H1 (cell line): Measurements from ENCODE around the gene LDLRAP1.

Experiments
- CTCF ChIP-seq, 3 experiments: IDR thresholded peaks; 1 replicate in 2 of 3; 2 replicates in 1 of 3; pipeline versions ENCODE4 v1.5.1 to v1.6.1; 2011; ENCODE audit warnings: low read length in 3 of 3, mild to moderate bottlenecking in 3 of 3, inconsistent platforms in 2 of 3, low read depth in 1 of 3, moderate library complexity in 1 of 3; ENCODE audit not compliant: insufficient read depth in 1 of 3; ENCODE audit errors: control extremely low read depth in 1 of 3
- EZH2 ChIP-seq: fragments of 200-600 bp; sonication (generic); IDR thresholded peaks from 2 replicates; pipeline ENCODE4 v1.7.1; 2012; ENCODE audit warnings: low read depth, mild to moderate bottlenecking, moderate library complexity, low read length, inconsistent platforms; ENCODE audit not compliant: severe bottlenecking
- FOSL1 ChIP-seq: IDR thresholded peaks from 2 replicates; pipeline ENCODE4 v1.6.1; 2011; ENCODE audit warnings: mild to moderate bottlenecking, low read depth, low read length, moderate library complexity; ENCODE audit not compliant: insufficient read depth
- KDM1A ChIP-seq: fragments of 200-600, 300-600 bp; sonication (generic); IDR thresholded peaks from 2 replicates; pipeline ENCODE4 v1.7.1; 2016; ENCODE audit warnings: mild to moderate bottlenecking, low read length, borderline replicate concordance
- MAFK ChIP-seq: IDR thresholded peaks from 2 replicates; pipeline ENCODE4 v1.6.1; 2012; ENCODE audit warnings: low read depth, mild to moderate bottlenecking, improper control_type of control experiment, low read length
- MAX ChIP-seq: IDR thresholded peaks from 2 replicates; pipeline ENCODE4 v1.6.1; 2012; ENCODE audit warnings: inconsistent platforms
- POLR2A ChIP-seq, 2 experiments: IDR thresholded peaks; 1 replicate in 1 of 2; 2 replicates in 1 of 2; pipeline ENCODE4 v1.6.1; 2011; ENCODE audit warnings: low read depth in 2 of 2, low read length in 2 of 2, mild to moderate bottlenecking in 2 of 2; ENCODE audit errors: control extremely low read depth in 1 of 2
- RFX5 ChIP-seq: IDR thresholded peaks from 2 replicates; pipeline ENCODE4 v1.6.1; 2011; ENCODE audit warnings: low read depth, low read length, improper control_type of control experiment, borderline replicate concordance
- SIN3A ChIP-seq, 2 experiments: IDR thresholded peaks in 1 of 2; conservative IDR thresholded peaks in 1 of 2; 2 replicates each; pipeline ENCODE4 v1.6.1; 2011 to 2012; ENCODE audit warnings: low read length in 2 of 2, improper control_type of control experiment in 1 of 2, low read depth in 1 of 2, mild to moderate bottlenecking in 1 of 2
- SIX5 ChIP-seq: IDR thresholded peaks from 2 replicates; pipeline ENCODE4 v1.6.1; 2011; ENCODE audit warnings: mild to moderate bottlenecking, low read depth, low read length

DNA sequence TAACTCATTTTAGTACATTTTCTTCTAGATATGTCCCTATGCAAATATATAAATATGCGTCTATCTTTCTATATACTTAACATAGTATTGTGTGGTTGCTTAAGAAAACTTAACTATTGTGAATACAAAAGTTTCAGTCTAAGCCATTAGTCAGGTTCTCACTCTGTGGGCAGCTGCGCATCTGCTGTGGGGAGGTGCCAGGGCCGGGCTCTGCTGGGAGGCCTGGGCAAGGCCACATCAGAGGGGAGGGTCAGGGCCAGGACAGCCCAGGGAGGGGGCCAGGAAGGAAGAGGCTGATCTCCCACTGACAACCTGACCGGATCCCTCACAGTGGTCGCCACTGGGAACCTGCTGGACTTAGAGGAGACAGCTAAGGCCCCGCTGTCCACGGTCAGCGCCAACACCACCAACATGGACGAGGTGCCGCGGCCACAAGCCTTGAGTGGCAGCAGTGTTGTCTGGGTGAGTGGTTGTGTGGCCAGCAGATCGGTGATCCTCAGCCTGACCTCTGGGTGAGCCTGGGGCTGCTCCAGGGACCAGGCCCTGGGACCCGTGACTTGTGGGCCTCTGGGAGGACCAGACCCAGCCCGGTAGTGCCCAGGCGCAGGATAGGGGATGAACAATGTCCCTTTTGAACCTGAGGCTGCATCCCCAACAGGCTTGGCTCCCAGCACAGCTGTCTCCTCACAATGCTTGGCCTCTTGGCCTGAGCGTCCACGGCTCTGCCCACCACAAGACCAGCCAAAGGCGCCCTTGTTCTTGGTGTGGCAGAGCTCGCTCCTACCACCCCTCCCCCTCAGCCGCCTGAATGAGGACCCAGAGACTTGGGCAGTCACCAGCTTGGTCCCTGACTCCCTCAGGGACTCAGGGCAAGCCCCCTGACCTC, 20.2 kb downstream of the LDLRAP1 start:
- TF ChIP-seq SIN3A (conservative IDR thresholded peaks at IDR 0.05 in 1 of 2, IDR thresholded peaks at IDR 0.05 in 1 of 2; ENCODE audit: low read depth in 1 of 2, low read length in 2 of 2) = no peak
- no peak for TF ChIP-seq RFX5
- no peak for TF ChIP-seq MAFK
- no peak for TF ChIP-seq POLR2A (IDR thresholded peaks at IDR 0.05; ENCODE audit: control extremely low read depth in 1 of 2, low read depth in 2 of 2, low read length in 2 of 2)
- TF ChIP-seq CTCF (IDR thresholded peaks at IDR 0.05; ENCODE audit: control extremely low read depth in 1 of 3, insufficient read depth in 1 of 3, low read depth in 1 of 3, low read length in 3 of 3) = no peak
- TF ChIP-seq EZH2 = no peak
- no peak for TF ChIP-seq MAX
- no peak for TF ChIP-seq SIX5
- no peak for TF ChIP-seq KDM1A
- no peak for TF ChIP-seq FOSL1
